SK-N-SH (cell line): ENCODE data around the gene KRTAP10-10. TPM values are rescaled to one million over a fixed set of nuclear protein-coding genes. Genes with fewer than 3 reads are reported as not detected.

ENCODE experiments used
- CTCF ChIA-PET: fragments of 300-600, 350-600 bp; formaldehyde crosslinking; extraction: SDS; loops from one replicate; lab custom pipeline; 2021; lab: Yijun Ruan, JAX
- POLR2A ChIA-PET: fragments of 350-600 bp; sonication (Branson Sonifier 250); formaldehyde crosslinking; extraction: SDS; loops from one replicate; lab custom pipeline; 2020; ENCODE audit warnings: antibody characterized with exemption, inconsistent platforms; lab: Yijun Ruan, JAX
- DNase-seq: peaks from one replicate; pipeline ENCODE4 v3.0.0; 2012
- H2AFZ ChIP-seq: fragments of 200-600 bp; sonication (generic); 2 replicates; pipeline ENCODE4 v1.8.1; 2016; ENCODE audit warnings: antibody characterized with exemption, mild to moderate bottlenecking, low read depth
- H3F3A ChIP-seq: fragments of 200-600 bp; sonication (generic); replicated peaks from 2 replicates; pipeline ENCODE3; 2016; ENCODE audit warnings: antibody characterized with exemption, mild to moderate bottlenecking; ENCODE audit not compliant: insufficient read depth
- H3K27ac ChIP-seq, 2 experiments: fragments of 200-500 bp in 1 of 2; fragments of 200-600 bp in 1 of 2; sonication (Bioruptor generic) in 1 of 2; sonication (generic), shearing (Covaris generic) in 1 of 2; 2 replicates each; pipeline versions ENCODE4 v1.5.1 to v1.6.1; 2014 to 2016; ENCODE audit warnings: low read depth in 2 of 2, inconsistent platforms in 1 of 2, low read length in 1 of 2, mild to moderate bottlenecking in 1 of 2, mixed read lengths in 1 of 2
- H3K27me3 ChIP-seq: fragments of 200-600 bp; sonication (generic), shearing (Covaris generic); 2 replicates; pipeline ENCODE4 v1.6.1; 2016; ENCODE audit warnings: mixed run types; ENCODE audit not compliant: insufficient read depth
- H3K36me3 ChIP-seq, 2 experiments: fragments of 200-500 bp in 1 of 2; fragments of 200-600 bp in 1 of 2; sonication (Bioruptor generic) in 1 of 2; sonication (generic) in 1 of 2; replicated peaks in 1 of 2; 2 replicates each; pipeline versions ENCODE3 to v1.5.1; 2014 to 2016; ENCODE audit warnings: low read length in 1 of 2, mild to moderate bottlenecking in 1 of 2; ENCODE audit not compliant: insufficient read depth in 2 of 2, control insufficient read depth in 1 of 2
- H3K4me1 ChIP-seq, 2 experiments: fragments of 200-500 bp in 1 of 2; fragments of 200-600 bp in 1 of 2; sonication (Bioruptor generic) in 1 of 2; sonication (generic), shearing (Covaris generic) in 1 of 2; 2 replicates each; pipeline versions ENCODE4 v1.5.1 to v1.6.1; 2014 to 2016; ENCODE audit warnings: low read depth in 1 of 2, low read length in 1 of 2, mixed run types in 1 of 2; ENCODE audit not compliant: insufficient read depth in 2 of 2, control insufficient read depth in 1 of 2
- H3K4me2 ChIP-seq: fragments of 200-600 bp; sonication (generic), shearing (Covaris generic); 2 replicates; pipeline ENCODE4 v1.6.1; 2017; ENCODE audit warnings: mixed run types
- H3K4me3 ChIP-seq, 2 experiments: fragments of 200-500 bp in 1 of 2; fragments of 200-600 bp in 1 of 2; sonication (Bioruptor generic) in 1 of 2; sonication (generic), shearing (Covaris generic) in 1 of 2; 2 replicates each; pipeline versions ENCODE4 v1.5.1 to v1.8.1; 2014 to 2016; ENCODE audit warnings: low read depth in 2 of 2, inconsistent platforms in 1 of 2, low read length in 1 of 2, mild to moderate bottlenecking in 1 of 2, mixed read lengths in 1 of 2, moderate library complexity in 1 of 2
- H3K79me2 ChIP-seq: fragments of 200-600 bp; sonication (generic); 2 replicates; pipeline ENCODE4 v1.8.1; 2017; ENCODE audit warnings: mild to moderate bottlenecking; ENCODE audit not compliant: insufficient read depth
- H3K9ac ChIP-seq: fragments of 200-600 bp; sonication (generic); 2 replicates; pipeline ENCODE4 v1.6.1; 2017; ENCODE audit warnings: mixed run types
- H3K9me2 ChIP-seq: fragments of 200-600 bp; sonication (generic); 2 replicates; pipeline ENCODE4 v1.6.1; 2017; ENCODE audit warnings: mixed run types
- H3K9me3 ChIP-seq: fragments of 200-600 bp; sonication (generic); 2 replicates; pipeline ENCODE4 v1.6.1; 2017; ENCODE audit warnings: mixed run types, mild to moderate bottlenecking, moderate library complexity
- H4K20me1 ChIP-seq: fragments of 200-600 bp; sonication (generic); 2 replicates; pipeline ENCODE4 v1.6.1; 2017; ENCODE audit warnings: mild to moderate bottlenecking, mixed run types; ENCODE audit not compliant: insufficient read depth
- CTCF ChIP-seq: fragments of 200-600 bp; sonication (generic); IDR thresholded peaks from 2 replicates; pipeline ENCODE4 v1.6.1; 2017; ENCODE audit warnings: antibody characterized with exemption, mild to moderate bottlenecking, moderate library complexity
- FOSL2 ChIP-seq: IDR thresholded peaks from 2 replicates; pipeline ENCODE4 v1.4.0; 2012; ENCODE audit warnings: low read depth, mild to moderate bottlenecking, moderate library complexity, borderline replicate concordance
- FOXJ3 ChIP-seq: sonication (generic); formaldehyde crosslinking; IDR thresholded peaks from 2 replicates; pipeline ENCODE4 v1.5.1; 2020; ENCODE audit warnings: mild to moderate bottlenecking, missing genetic modification reagents
- FOXM1 ChIP-seq: IDR thresholded peaks from 2 replicates; pipeline ENCODE4 v1.4.0; 2012; ENCODE audit warnings: low read depth, mild to moderate bottlenecking
- GABPA ChIP-seq: IDR thresholded peaks from 2 replicates; pipeline ENCODE4 v1.4.0; 2012; ENCODE audit warnings: low read depth, mild to moderate bottlenecking
- GATA2 ChIP-seq: sonication (generic); formaldehyde crosslinking; IDR thresholded peaks from 2 replicates; pipeline ENCODE4 v1.5.0; 2020; ENCODE audit warnings: mild to moderate bottlenecking, missing genetic modification reagents
- MEF2A ChIP-seq: IDR thresholded peaks from 2 replicates; pipeline ENCODE4 v1.4.0; 2012; ENCODE audit warnings: low read depth, borderline replicate concordance
- NFIC ChIP-seq: IDR thresholded peaks from 2 replicates; pipeline ENCODE4 v1.4.0; 2012; ENCODE audit warnings: borderline replicate concordance
- NRF1 ChIP-seq: IDR thresholded peaks from 2 replicates; pipeline ENCODE4 v1.6.1; 2012; ENCODE audit warnings: low read depth, mild to moderate bottlenecking, low read length
- PBX3 ChIP-seq: IDR thresholded peaks from 2 replicates; pipeline ENCODE4; 2012
- RCOR1 ChIP-seq: fragments of 150-350 bp; IDR thresholded peaks from 2 replicates; pipeline ENCODE4 v1.6.1; 2017; ENCODE audit warnings: antibody characterized with exemption, low read length
- RXRA ChIP-seq: IDR thresholded peaks from 2 replicates; pipeline ENCODE4 v1.4.0; 2012; ENCODE audit warnings: low read depth, mild to moderate bottlenecking, borderline replicate concordance
- SIN3A ChIP-seq: IDR thresholded peaks from 2 replicates; pipeline ENCODE4 v1.6.1; 2012; ENCODE audit warnings: low read depth, mild to moderate bottlenecking, low read length, moderate library complexity, borderline replicate concordance
- SMC3 ChIP-seq: IDR thresholded peaks from 2 replicates; pipeline ENCODE4 v1.6.1; 2012; ENCODE audit warnings: low read depth, low read length, improper control_type of control experiment
- TEAD4 ChIP-seq: IDR thresholded peaks from 2 replicates; pipeline ENCODE4 v1.4.0; 2012; ENCODE audit warnings: mild to moderate bottlenecking, borderline replicate concordance; ENCODE audit not compliant: insufficient read depth
- YY1 ChIP-seq: IDR thresholded peaks from 2 replicates; pipeline ENCODE4 v1.4.0; 2012; ENCODE audit warnings: low read depth, mild to moderate bottlenecking
- WGBS: methylation state at CpG from one replicate; pipeline ENCODE4 v1.1.6; 2017; ENCODE audit warnings: low lambda C conversion rate; 5-methylcytosine and 5-hydroxymethylcytosine counted together
- polyA plus RNA-seq, 3 experiments: library from polyadenylated mRNA; depleted of rRNA; stranded (reverse); fragments of >200 nt; gene quantifications; 2 replicates each; pipeline ENCODE4 v1.2.3, GENCODE V29; 2012
- TF ChIP-seq, protein P1 (sequence below): IDR thresholded peaks from 2 replicates; pipeline ENCODE4 v1.4.0; 2012; ENCODE audit warnings: low read depth, borderline replicate concordance
- TF ChIP-seq, protein P2 (sequence below): IDR thresholded peaks from 2 replicates; pipeline ENCODE4 v1.4.0; 2012; ENCODE audit warnings: low read depth

The KRTAP10-10 gene
- polyA plus RNA-seq, 1 of the 3 experiments (the other 2 are of a cell fraction): not detected

GRCh38 chr21:44623575-44623974 is 13.6 kb upstream of the KRTAP10-10 start:
- H3K36me3 ChIP-seq: peaks cover 0 to 3% of the 10 kb centered on the region in 2 experiments
- H3K4me3 ChIP-seq: no peak overlapping the region
- H4K20me1 ChIP-seq: no peaks in the 10 kb centered on the region
- H3K9me2 ChIP-seq: no peaks in the 10 kb centered on the region
- no peaks in the 10 kb centered on the region for H3K79me2 ChIP-seq
- POLR2A ChIA-PET: no interaction called here
- H3K4me2 ChIP-seq: no peak overlapping the region
- no peak for TF ChIP-seq NRF1
- TF ChIP-seq, all 33 proteins: peak for 0
- H3K27ac ChIP-seq: no peak overlapping the region
- no peak overlapping the region for H3K9ac ChIP-seq
- no peak overlapping the region for H2AFZ ChIP-seq
- H3F3A ChIP-seq: no peaks in the 10 kb centered on the region
- DNase-seq: no peak
- H3K4me1 ChIP-seq: no peaks in the 10 kb centered on the region; a peak in 1 of 4 replicates
- CTCF ChIA-PET: no interaction called here
- peaks cover 3% of the 10 kb centered on the region; the same call in 1 of the 2 replicates for H3K27me3 ChIP-seq
- H3K9me3 ChIP-seq: peaks cover 18% of the 10 kb centered on the region

GRCh38 chr21:44625756-44626155 is 11.4 kb upstream of the KRTAP10-10 start:
- peaks cover 10% of the 10 kb centered on the region; the same call in 1 of the 2 replicates for H3K9me3 ChIP-seq
- TF ChIP-seq MEF2A: no peak
- TF ChIP-seq SIN3A: no peak
- no peak for TF ChIP-seq FOXM1
- TF ChIP-seq RCOR1: no peak
- no peak for TF ChIP-seq FOXJ3 (CRISPR knock-in tag)
- no peak for TF ChIP-seq SMC3
- TF ChIP-seq, protein P1, sequence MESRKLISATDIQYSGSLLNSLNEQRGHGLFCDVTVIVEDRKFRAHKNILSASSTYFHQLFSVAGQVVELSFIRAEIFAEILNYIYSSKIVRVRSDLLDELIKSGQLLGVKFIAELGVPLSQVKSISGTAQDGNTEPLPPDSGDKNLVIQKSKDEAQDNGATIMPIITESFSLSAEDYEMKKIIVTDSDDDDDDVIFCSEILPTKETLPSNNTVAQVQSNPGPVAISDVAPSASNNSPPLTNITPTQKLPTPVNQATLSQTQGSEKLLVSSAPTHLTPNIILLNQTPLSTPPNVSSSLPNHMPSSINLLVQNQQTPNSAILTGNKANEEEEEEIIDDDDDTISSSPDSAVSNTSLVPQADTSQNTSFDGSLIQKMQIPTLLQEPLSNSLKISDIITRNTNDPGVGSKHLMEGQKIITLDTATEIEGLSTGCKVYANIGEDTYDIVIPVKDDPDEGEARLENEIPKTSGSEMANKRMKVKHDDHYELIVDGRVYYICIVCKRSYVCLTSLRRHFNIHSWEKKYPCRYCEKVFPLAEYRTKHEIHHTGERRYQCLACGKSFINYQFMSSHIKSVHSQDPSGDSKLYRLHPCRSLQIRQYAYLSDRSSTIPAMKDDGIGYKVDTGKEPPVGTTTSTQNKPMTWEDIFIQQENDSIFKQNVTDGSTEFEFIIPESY: no peak
- TF ChIP-seq NRF1: no peak
- no peak for TF ChIP-seq TEAD4
- TF ChIP-seq NFIC: no peak
- no peak for TF ChIP-seq CTCF
- no peak for TF ChIP-seq GABPA
- no peak for TF ChIP-seq YY1
- no peak for TF ChIP-seq GATA2 (CRISPR knock-in tag)
- TF ChIP-seq FOSL2: no peak
- TF ChIP-seq, protein P2, sequence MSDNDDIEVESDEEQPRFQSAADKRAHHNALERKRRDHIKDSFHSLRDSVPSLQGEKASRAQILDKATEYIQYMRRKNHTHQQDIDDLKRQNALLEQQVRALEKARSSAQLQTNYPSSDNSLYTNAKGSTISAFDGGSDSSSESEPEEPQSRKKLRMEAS: no peak
- TF ChIP-seq RXRA: no peak
- no peak for TF ChIP-seq PBX3
- TF ChIP-seq, all 33 proteins: peak for 0
- Histone ChIP-seq H3K36me3 (peaks cover 0 to 3% of the 10 kb centered on the region in 2 experiments), H3K4me2 (no peak overlapping the region), H3K27me3 (peaks cover 11% of the 10 kb centered on the region; the same call in 1 of the 2 replicates), H3F3A (no peaks in the 10 kb centered on the region), H3K9me2 (no peaks in the 10 kb centered on the region), H3K27ac (no peak overlapping the region), H3K4me3 (no peak overlapping the region), H3K79me2 (no peaks in the 10 kb centered on the region), H2AFZ (no peak overlapping the region), H4K20me1 (no peaks in the 10 kb centered on the region), H3K4me1 (no peaks in the 10 kb centered on the region; a peak in 1 of 4 replicates), H3K9ac (no peak overlapping the region)
- no peak for DNase-seq
- POLR2A ChIA-PET: no interaction called here
- 27% methylated on average over 6 of the region's 7 CpGs for WGBS
- CTCF ChIA-PET: interaction anchor here (4.4 kb wide), 1 partner anchor 168 kb away, joined by 15 read pairs; no protein-coding TSS in a partner anchor
